GM23248 (cell line): ENCODE results near the gene BMS1.

Source experiments
- EZH2 ChIP-seq: fragments of 200-600 bp; sonication (generic); IDR thresholded peaks from 2 replicates; pipeline ENCODE4 v1.6.1; 2018; ENCODE audit warnings: antibody characterized with exemption, mild to moderate bottlenecking; ENCODE audit not compliant: insufficient read depth, poor library complexity, severe bottlenecking
- EZH2phosphoT487 ChIP-seq: fragments of 200-600 bp; sonication (generic); IDR thresholded peaks from 2 replicates; pipeline ENCODE4 v1.6.1; 2018; ENCODE audit warnings: antibody characterized with exemption, moderate library complexity, mild to moderate bottlenecking, low read depth; ENCODE audit not compliant: insufficient read depth

GRCh38 chr10:42869977-42870350 is 87.4 kb downstream of the BMS1 start:
- TF ChIP-seq EZH2 (no peak), EZH2phosphoT487 (no peak)
